Measurements from ENCODE around the gene EML1. TPM values are rescaled to one million over a fixed set of nuclear protein-coding genes. Genes with fewer than 3 reads are reported as not detected.
A peak's percentile ranks its signal among the peaks of the same experiment; 100 is the strongest.

EML1 gene
- total and polyA plus RNA-seq, 8 donors, result 5.8 to 66.5 (median 34.8) TPM

DNA sequence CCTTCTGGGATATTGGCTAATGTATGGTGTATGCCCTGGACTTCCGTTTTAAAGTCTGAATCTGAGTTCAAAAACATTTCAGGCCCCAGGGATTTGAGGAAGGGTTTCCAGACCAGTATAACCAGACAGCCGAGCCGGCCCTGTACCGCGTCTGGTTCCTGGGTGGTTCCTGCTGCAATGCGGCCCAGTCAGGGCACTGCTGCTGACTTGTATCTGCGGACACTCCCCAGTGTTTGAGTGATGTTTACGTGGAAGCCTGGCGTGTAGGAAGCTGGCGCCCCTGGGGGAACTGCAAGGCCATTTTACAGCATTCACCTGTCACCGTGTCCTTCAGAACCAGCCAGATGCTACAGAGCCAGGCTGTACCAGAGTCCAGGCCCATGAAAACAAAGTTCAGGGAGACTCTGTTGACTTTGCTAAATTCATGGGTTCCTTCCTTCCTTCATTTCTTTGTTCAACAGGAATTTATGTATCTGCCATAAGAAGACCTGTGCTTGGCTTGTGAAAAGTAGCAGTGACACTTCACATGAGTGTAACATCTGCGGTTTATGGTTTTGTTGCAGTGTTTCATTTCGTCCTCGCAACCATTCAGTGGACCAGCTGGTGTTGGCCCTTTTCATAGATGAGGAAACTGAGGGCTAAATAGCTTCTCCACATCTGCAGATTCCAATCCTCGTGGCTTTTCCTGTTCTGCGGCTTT, 16.8 kb downstream of the EML1 start:
- TF ChIP-seq POLR2AphosphoS5 (IDR thresholded peaks at IDR 0.05) (peak in 1 of 3 donors; percentile 18), POLR2A (IDR thresholded peaks at IDR 0.05) (no peak)
- peak; percentile 39 to 78 for DNase-seq
- H3K27ac ChIP-seq, result peak overlapping the region in 4 of 5 donors; percentile 30 to 71 (median 58)
- no peaks in the 10 kb centered on the region for H3K9me3 ChIP-seq
- H3K4me1 ChIP-seq, result peaks cover 9 to 60% (median 33%) of the 10 kb centered on the region in 4 donors
- intact Hi-C loops (cut with DNase I; ENCODE audit: low total_unique reads), result no loop called here
- WGBS, 5 donors, result 49 to 66% (median 59%) methylated on average over 12 to 16 of the region's 16 CpGs
- H3K36me3 ChIP-seq, result no peaks in the 10 kb centered on the region
- no peak overlapping the region for H3K4me3 ChIP-seq
- no peaks in the 10 kb centered on the region for H3K27me3 ChIP-seq

DNA sequence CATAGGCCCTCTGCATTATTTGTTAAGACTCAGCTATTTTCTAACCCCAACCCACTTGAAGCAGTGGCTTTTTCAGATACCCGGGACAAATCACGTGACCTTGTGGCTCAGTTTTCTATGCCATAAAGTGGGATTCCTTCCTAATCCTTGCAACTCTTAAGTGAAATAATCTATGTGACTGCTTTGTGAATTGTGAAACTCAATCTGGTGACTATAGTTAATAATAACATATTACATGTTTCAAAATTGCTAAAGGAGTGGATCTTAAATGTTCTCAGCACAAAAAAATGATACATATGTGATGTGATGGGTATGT, 17.3 kb downstream of the EML1 start:
- no peaks in the 10 kb centered on the region for H3K36me3 ChIP-seq

GRCh38 chr14:99812096-99812750, 19.0 kb downstream of the EML1 start:
- Histone ChIP-seq H3K9me3 (no peaks in the 10 kb centered on the region), H3K36me3 (no peaks in the 10 kb centered on the region), H3K4me3 (no peak overlapping the region), H3K4me1 (peaks cover 9 to 58% (median 31%) of the 10 kb centered on the region in 4 donors), H3K27ac (no peak overlapping the region), H3K27me3 (no peaks in the 10 kb centered on the region)
- WGBS, 5 donors, result 75 to 90% (median 86%) methylated on average over 9 of the region's 9 CpGs
- DNase-seq, result no peak
- intact Hi-C loops (cut with DNase I; ENCODE audit: low total_unique reads), result no loop called here
- TF ChIP-seq EP300 (IDR thresholded peaks at IDR 0.05), result no peak
- no peak for TF ChIP-seq POLR2A (IDR thresholded peaks at IDR 0.05)
- TF ChIP-seq CTCF (IDR thresholded peaks at IDR 0.05), result no peak
- TF ChIP-seq POLR2AphosphoS5 (IDR thresholded peaks at IDR 0.05), result no peak

More for the DNA sequence above, 17.3 kb downstream of the EML1 start:
- Histone ChIP-seq H3K4me1 (peaks cover 9 to 60% (median 33%) of the 10 kb centered on the region in 4 donors), H3K27me3 (no peaks in the 10 kb centered on the region), H3K9me3 (no peaks in the 10 kb centered on the region), H3K4me3 (no peak overlapping the region), H3K27ac (peak overlapping the region in 4 of 5 donors; percentile 30 to 71 (median 58))
- WGBS, 5 donors, result 94 to 99% (median 95%) methylated on average over 2 of the region's 2 CpGs
- intact Hi-C loops (cut with DNase I; ENCODE audit: low total_unique reads), result no loop called here
- DNase-seq, result no peak
- no peak for TF ChIP-seq POLR2A (IDR thresholded peaks at IDR 0.05)
- no peak for TF ChIP-seq CTCF (IDR thresholded peaks at IDR 0.05)
- no peak for TF ChIP-seq EP300 (IDR thresholded peaks at IDR 0.05)
- no peak for TF ChIP-seq POLR2AphosphoS5 (IDR thresholded peaks at IDR 0.05)

- Histone ChIP-seq H3K36me3 (no peaks in the 10 kb centered on the region), H3K27me3 (no peaks in the 10 kb centered on the region), H3K4me1 (peaks cover 2 to 51% (median 26%) of the 10 kb centered on the region in 4 donors), H3K9me3 (no peaks in the 10 kb centered on the region), H3K4me3 (no peak overlapping the region), H3K27ac (no peak overlapping the region)
- TF ChIP-seq POLR2A (IDR thresholded peaks at IDR 0.05) (no peak), POLR2AphosphoS5 (IDR thresholded peaks at IDR 0.05) (no peak), CTCF (IDR thresholded peaks at IDR 0.05) (no peak), EP300 (IDR thresholded peaks at IDR 0.05) (no peak)
- 65 to 83% (median 70%) methylated on average over 6 of the region's 6 CpGs for WGBS, 5 donors
- intact Hi-C loops (cut with DNase I; ENCODE audit: low total_unique reads), result no loop called here
- no peak for DNase-seq
Observed at GRCh38 chr14:99812892-99813291, 19.7 kb downstream of the EML1 start.

- no peak overlapping the region for H3K4me3 ChIP-seq
- peaks cover 0 to 23% (median 12%) of the 10 kb centered on the region in 4 donors for H3K4me1 ChIP-seq
- TF ChIP-seq EP300 (IDR thresholded peaks at IDR 0.05), result no peak
- no peak for TF ChIP-seq POLR2AphosphoS5 (IDR thresholded peaks at IDR 0.05)
- no peak for TF ChIP-seq POLR2A (IDR thresholded peaks at IDR 0.05)
- H3K27me3 ChIP-seq, result no peaks in the 10 kb centered on the region
- no peak overlapping the region for H3K27ac ChIP-seq
- H3K9me3 ChIP-seq, result no peaks in the 10 kb centered on the region
- WGBS, 5 donors, result 54 to 77% (median 60%) methylated on average over 6 of the region's 6 CpGs
- intact Hi-C loops (cut with DNase I; ENCODE audit: low total_unique reads), result no loop called here
- DNase-seq, result no peak
- no peaks in the 10 kb centered on the region for H3K36me3 ChIP-seq
Observed at GRCh38 chr14:99815696-99816095, 22.5 kb downstream of the EML1 start.

Data from stomach (tissue), 9 donors.